HCT116 (cell line): ENCODE measurements around the gene ACTRT3. TPM values are rescaled to one million over a fixed set of nuclear protein-coding genes. Genes with fewer than 3 reads are reported as not detected.
"Not testable (repeated sequence)": the region's sequence is repeated elsewhere in the genome, so short reads cannot be mapped to it uniquely, and the experiment has no call there.

Source experiments
- ATAC-seq: fragments of 200-7000 bp; cut with Tn5 transposase; 2 replicates; pipeline ENCODE4 v1.9.1; 2020; ENCODE audit warnings: mild to moderate bottlenecking, moderate library complexity
- BruUV-seq: library from RNA; stranded (reverse); fragments of 400-500 nt; replicated peaks from 2 replicates; lab custom pipeline; 2021; lab: Mats Ljungman, UMichigan
- CTCF ChIA-PET: fragments of 300-600 bp; sonication (Branson Sonifier 250); formaldehyde crosslinking; loops from one replicate; lab custom pipeline; 2021; ENCODE audit warnings: antibody characterized with exemption; lab: Charles Lee
- POLR2A ChIA-PET: fragments of 300-600, 350-600 bp; sonication (Branson Sonifier 250); formaldehyde crosslinking; loops from one replicate; lab custom pipeline; 2021; ENCODE audit warnings: antibody characterized with exemption; lab: Charles Lee
- RAD21 ChIA-PET, 2 experiments: fragments of 300-600 bp; sonication (Branson Sonifier 250); formaldehyde crosslinking; loops; one replicate each; lab custom pipeline; 2023; ENCODE audit warnings: low total read pairs in 2 of 2; ENCODE audit not compliant: uncharacterized antibody in 2 of 2, unreplicated experiment in 2 of 2, low non-redundant PET in 1 of 2; lab: Charles Lee
- DNase-seq: peaks from one replicate; pipeline ENCODE4 v3.0.0-alpha.2; 2010; ENCODE audit warnings: low read depth, low spot score
- H2AFZ ChIP-seq: fragments of 200-600 bp; shearing (Covaris generic), sonication (generic); 2 replicates; pipeline ENCODE4 v1.6.1; 2017; ENCODE audit warnings: low read depth, mixed run types, mixed read lengths, antibody characterized with exemption, low read length; ENCODE audit not compliant: poor library complexity, severe bottlenecking
- H3K27ac ChIP-seq: 2 replicates; pipeline ENCODE4 v1.5.1; 2012; ENCODE audit warnings: low read depth, low read length
- H3K27me3 ChIP-seq: fragments of 200-600 bp; sonication (generic); 2 replicates; pipeline ENCODE4 v1.6.1; 2016; ENCODE audit warnings: mixed run types, low read length, mixed read lengths; ENCODE audit not compliant: insufficient read depth
- H3K36me3 ChIP-seq, 2 experiments: fragments of 200-500 bp in 1 of 2; fragments of 200-600 bp in 1 of 2; sonication (Bioruptor generic) in 1 of 2; sonication (generic) in 1 of 2; 2 replicates each; pipeline versions ENCODE4 v1.5.1 to v1.6.1; 2014 to 2016; ENCODE audit warnings: low read length in 2 of 2, inconsistent platforms in 1 of 2, mixed read lengths in 1 of 2, mixed run types in 1 of 2; ENCODE audit not compliant: insufficient read depth in 2 of 2, control insufficient read depth in 1 of 2
- H3K4me1 ChIP-seq, 2 experiments: fragments of 200-600 bp in 1 of 2; sonication (generic) in 1 of 2; 2 replicates each; pipeline versions ENCODE4 v1.5.1 to v1.6.1; 2012 to 2017; ENCODE audit warnings: low read length in 2 of 2, inconsistent platforms in 1 of 2, mild to moderate bottlenecking in 1 of 2, mixed read lengths in 1 of 2, mixed run types in 1 of 2, moderate library complexity in 1 of 2; ENCODE audit not compliant: insufficient read depth in 2 of 2, control insufficient read depth in 1 of 2
- H3K4me2 ChIP-seq: fragments of 200-600 bp; sonication (generic); 2 replicates; pipeline ENCODE4 v1.6.1; 2017; ENCODE audit warnings: mixed run types, low read length, mixed read lengths
- H3K4me3 ChIP-seq, 2 experiments: fragments of 200-600 bp in 1 of 2; sonication (generic) in 1 of 2; replicated peaks in 1 of 2; 2 replicates each; pipeline ENCODE4 v1.5.1; 2011 to 2016; ENCODE audit warnings: low read length in 2 of 2, control low read depth in 1 of 2, low read depth in 1 of 2, mild to moderate bottlenecking in 1 of 2, mixed read lengths in 1 of 2, mixed run types in 1 of 2
- H3K79me2 ChIP-seq: fragments of 200-600 bp; sonication (generic); 2 replicates; pipeline ENCODE4 v1.6.1; 2017; ENCODE audit warnings: mild to moderate bottlenecking, mixed run types, low read length, moderate library complexity, mixed read lengths; ENCODE audit not compliant: insufficient read depth
- H3K9ac ChIP-seq: fragments of 200-600 bp; sonication (generic); 2 replicates; pipeline ENCODE4 v1.6.1; 2016; ENCODE audit warnings: low read length, mixed read lengths
- H3K9me2 ChIP-seq: fragments of 200-600 bp; sonication (generic), shearing (Covaris generic); 2 replicates; pipeline ENCODE4 v1.6.1; 2017; ENCODE audit warnings: mixed run types, mild to moderate bottlenecking, moderate library complexity; ENCODE audit not compliant: insufficient read depth
- H3K9me3 ChIP-seq, 2 experiments: fragments of 200-500 bp in 1 of 2; fragments of 200-600 bp in 1 of 2; sonication (Bioruptor generic) in 1 of 2; sonication (generic) in 1 of 2; 2 replicates each; pipeline ENCODE4 v1.6.1; 2014 to 2017; ENCODE audit warnings: low read length in 2 of 2, mixed read lengths in 2 of 2, inconsistent platforms in 1 of 2, low read depth in 1 of 2, mild to moderate bottlenecking in 1 of 2, mixed run types in 1 of 2, moderate library complexity in 1 of 2; ENCODE audit not compliant: control insufficient read depth in 1 of 2, insufficient read depth in 1 of 2
- H4K20me1 ChIP-seq: fragments of 200-600 bp; sonication (generic), shearing (Covaris generic); 2 replicates; pipeline ENCODE4 v1.6.1; 2017; ENCODE audit warnings: mixed run types, mild to moderate bottlenecking, moderate library complexity; ENCODE audit not compliant: insufficient read depth
- REST ChIP-seq: IDR thresholded peaks from 2 replicates; pipeline ENCODE4 v1.6.1; 2012; ENCODE audit warnings: low read depth
- YY1 ChIP-seq: IDR thresholded peaks from 2 replicates; pipeline ENCODE4 v1.6.1; 2011; ENCODE audit warnings: low read length, low read depth, moderate library complexity, mild to moderate bottlenecking; ENCODE audit not compliant: insufficient replicate concordance; ENCODE audit errors: extremely low read depth
- intact Hi-C: fragments of 100-400 bp; cut with micrococcal nuclease; formaldehyde crosslinking; loops from 2 replicates; pipeline ENCODE4 v1.10.0; 2022
- total RNA-seq: library from RNA; stranded (reverse); gene quantifications from one replicate; pipeline ENCODE4 v1.2.1, GENCODE V29; 2021; ENCODE audit not compliant: unreplicated experiment
- TF ChIP-seq, protein P1 (sequence below), 3 experiments: fragments of 200-600 bp in 1 of 3; sonication (generic) in 1 of 3; IDR thresholded peaks in 2 of 3; conservative IDR thresholded peaks in 1 of 3; 2 replicates each; pipeline ENCODE4 v1.5.1; 2012 to 2017; ENCODE audit warnings: low read depth in 2 of 3, low read length in 2 of 3, antibody characterized with exemption in 1 of 3, borderline replicate concordance in 1 of 3, control low read depth in 1 of 3, mild to moderate bottlenecking in 1 of 3, mixed read lengths in 1 of 3, mixed run types in 1 of 3, moderate library complexity in 1 of 3; ENCODE audit not compliant: insufficient read depth in 1 of 3
- TF ChIP-seq, protein P2 (sequence below): IDR thresholded peaks from 2 replicates; pipeline ENCODE4 v1.6.1; 2012

The ACTRT3 gene
- total RNA-seq, 1 experiment from 2014 or later: 1.2 TPM

DNA sequence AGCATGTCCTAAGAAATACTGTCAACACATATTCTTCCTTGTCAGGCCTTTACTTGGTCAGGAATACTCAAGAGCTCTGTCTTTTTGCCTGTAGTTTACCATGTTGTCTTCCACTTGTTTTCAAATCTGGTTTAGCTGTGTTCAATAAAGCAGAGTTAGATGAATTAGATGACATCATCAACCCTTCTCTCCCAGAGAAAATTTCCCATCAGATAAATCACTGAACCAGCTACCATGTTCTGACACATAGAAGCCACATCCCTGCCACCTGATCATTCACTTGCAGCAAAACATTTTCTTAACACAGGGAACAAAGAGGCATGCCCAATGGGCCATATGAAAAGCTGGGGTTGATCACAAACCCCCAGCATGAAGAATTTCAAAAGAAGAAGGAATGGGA lies 46.6 kb downstream of the ACTRT3 start:
- ChIA-PET CTCF (no interaction called here), RAD21 (no interaction called here)
- H3K9me2 ChIP-seq: no peaks in the 10 kb centered on the region
- intact Hi-C loops: no loop called here
- H3K4me3 ChIP-seq: no peak overlapping the region
- H2AFZ ChIP-seq: no peak overlapping the region
- no peak overlapping the region for H3K9ac ChIP-seq
- no peak for DNase-seq
- no peaks in the 10 kb centered on the region for H3K9me3 ChIP-seq
- no peaks in the 10 kb centered on the region for H3K36me3 ChIP-seq
- no peaks in the 10 kb centered on the region for H3K79me2 ChIP-seq
- no peak overlapping the region for H3K4me2 ChIP-seq
- no peaks in the 10 kb centered on the region for H3K4me1 ChIP-seq
- TF ChIP-seq, protein P1, sequence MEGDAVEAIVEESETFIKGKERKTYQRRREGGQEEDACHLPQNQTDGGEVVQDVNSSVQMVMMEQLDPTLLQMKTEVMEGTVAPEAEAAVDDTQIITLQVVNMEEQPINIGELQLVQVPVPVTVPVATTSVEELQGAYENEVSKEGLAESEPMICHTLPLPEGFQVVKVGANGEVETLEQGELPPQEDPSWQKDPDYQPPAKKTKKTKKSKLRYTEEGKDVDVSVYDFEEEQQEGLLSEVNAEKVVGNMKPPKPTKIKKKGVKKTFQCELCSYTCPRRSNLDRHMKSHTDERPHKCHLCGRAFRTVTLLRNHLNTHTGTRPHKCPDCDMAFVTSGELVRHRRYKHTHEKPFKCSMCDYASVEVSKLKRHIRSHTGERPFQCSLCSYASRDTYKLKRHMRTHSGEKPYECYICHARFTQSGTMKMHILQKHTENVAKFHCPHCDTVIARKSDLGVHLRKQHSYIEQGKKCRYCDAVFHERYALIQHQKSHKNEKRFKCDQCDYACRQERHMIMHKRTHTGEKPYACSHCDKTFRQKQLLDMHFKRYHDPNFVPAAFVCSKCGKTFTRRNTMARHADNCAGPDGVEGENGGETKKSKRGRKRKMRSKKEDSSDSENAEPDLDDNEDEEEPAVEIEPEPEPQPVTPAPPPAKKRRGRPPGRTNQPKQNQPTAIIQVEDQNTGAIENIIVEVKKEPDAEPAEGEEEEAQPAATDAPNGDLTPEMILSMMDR (IDR thresholded peaks at IDR 0.05 in 2 of 3, conservative IDR thresholded peaks at IDR 0.05 in 1 of 3; ENCODE audit: borderline replicate concordance in 1 of 3, insufficient read depth in 1 of 3, low read depth in 2 of 3, low read length in 2 of 3): no peak
- TF ChIP-seq, protein P2, sequence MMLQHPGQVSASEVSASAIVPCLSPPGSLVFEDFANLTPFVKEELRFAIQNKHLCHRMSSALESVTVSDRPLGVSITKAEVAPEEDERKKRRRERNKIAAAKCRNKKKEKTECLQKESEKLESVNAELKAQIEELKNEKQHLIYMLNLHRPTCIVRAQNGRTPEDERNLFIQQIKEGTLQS: no peak
- TF ChIP-seq YY1: no peak
- TF ChIP-seq REST: no peak
- TF ChIP-seq, all 23 proteins: peak for 0
- ATAC-seq: no peak
- Histone ChIP-seq H4K20me1 (no peaks in the 10 kb centered on the region), H3K27me3 (no peaks in the 10 kb centered on the region), H3K27ac (no peak overlapping the region)
- POLR2A ChIA-PET: no interaction called here
- BruUV-seq: no TSS peak

GRCh38 chr3:169718415-169718814 lies 50.9 kb downstream of the ACTRT3 start:
- H4K20me1 ChIP-seq, H3K4me2 ChIP-seq, H3K36me3 ChIP-seq, DNase-seq, POLR2A ChIA-PET, ATAC-seq, H3K4me1 ChIP-seq, intact Hi-C loops, RAD21 ChIA-PET, H2AFZ ChIP-seq, H3K27ac ChIP-seq, H3K4me3 ChIP-seq, H3K27me3 ChIP-seq, H3K9ac ChIP-seq, CTCF ChIA-PET, H3K79me2 ChIP-seq, H3K9me2 ChIP-seq, BruUV-seq, H3K9me3 ChIP-seq: not testable (repeated sequence)
